HL-60/S4 (cell line): ENCODE data around the gene MRPL52.

ENCODE experiments used
- in situ Hi-C: fragments of 300-500 bp; cut with MboI; formaldehyde crosslinking; loops from 2 replicates; pipeline ENCODE4 v1.14.3; 2022; ENCODE audit warnings: low sequenced_read_pairs

Gene MRPL52

GRCh38 chr14:22837750-22838538 is 8.3 kb downstream of the MRPL52 start:
- in situ Hi-C loops, result no loop called here

DNA sequence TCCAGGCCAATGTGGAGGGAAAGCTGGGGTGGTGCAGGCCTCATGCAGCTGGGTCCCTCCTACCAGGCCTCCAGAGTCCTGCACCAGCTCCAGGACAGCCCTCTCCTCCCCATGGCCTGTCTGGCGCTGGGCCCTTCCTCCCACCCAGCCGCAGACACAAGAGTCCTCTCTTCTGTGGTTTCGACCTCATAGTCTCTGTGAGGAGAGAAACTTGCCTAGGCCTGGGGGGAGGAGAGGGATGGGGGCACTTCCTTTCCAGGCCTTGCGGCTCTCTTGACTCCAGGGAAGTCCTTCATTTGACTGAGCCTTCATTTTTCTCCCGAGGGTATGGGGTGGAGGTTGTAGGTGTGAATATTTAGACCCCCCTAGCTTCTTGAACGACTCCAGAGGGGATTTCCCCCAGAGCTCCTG is 8.9 kb downstream of the MRPL52 start:
- in situ Hi-C loops, result no loop called here

DNA sequence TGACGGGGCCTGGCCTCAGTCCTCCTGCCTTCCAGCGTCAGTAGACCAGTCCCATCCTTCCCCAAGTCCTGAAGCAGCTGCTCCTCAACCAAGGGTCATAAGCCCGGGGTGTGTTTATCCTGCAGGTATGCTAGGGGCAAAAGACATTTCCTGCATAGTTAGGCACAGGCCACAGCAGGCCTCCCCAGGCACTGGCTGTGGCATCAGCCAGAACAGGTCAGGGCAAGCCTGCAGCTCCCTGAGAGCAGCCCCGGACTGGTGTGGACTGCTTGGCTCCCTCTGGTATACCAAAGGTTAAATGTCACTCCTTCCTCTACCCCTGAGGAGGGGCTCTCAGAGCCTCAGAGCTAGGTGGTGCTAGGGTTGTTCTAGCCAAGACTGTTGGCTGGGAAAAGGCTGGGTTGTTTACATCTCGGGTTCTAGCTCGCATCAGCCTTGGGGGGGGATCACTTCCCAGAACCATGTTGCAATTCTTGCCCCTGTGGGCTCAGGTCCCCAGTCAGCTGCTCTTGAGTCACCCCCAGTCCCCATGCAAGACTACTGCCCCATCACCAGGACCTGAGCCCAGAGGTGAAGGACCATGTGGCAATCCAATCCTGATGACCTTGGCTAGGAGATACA is 9.6 kb downstream of the MRPL52 start:
- in situ Hi-C loops, result no loop called here

DNA sequence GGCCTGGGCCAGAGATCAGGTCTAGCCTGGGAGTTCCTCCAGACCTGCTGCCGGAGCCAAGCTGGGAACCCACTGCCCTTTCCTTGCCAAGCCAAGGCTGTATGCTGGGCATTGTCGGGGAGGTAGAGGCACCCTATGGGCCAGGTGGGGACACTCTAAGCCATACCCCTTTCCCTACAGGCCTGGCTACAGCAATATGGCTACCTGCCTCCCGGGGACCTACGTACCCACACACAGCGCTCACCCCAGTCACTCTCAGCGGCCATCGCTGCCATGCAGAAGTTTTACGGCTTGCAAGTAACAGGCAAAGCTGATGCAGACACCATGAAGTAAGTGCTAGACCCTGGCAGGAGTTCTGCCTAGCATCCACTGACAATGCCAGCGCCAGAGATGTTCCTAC is 11.6 kb downstream of the MRPL52 start:
- in situ Hi-C loops, result loop anchor here (10.0 kb wide), 1 partner anchor 277 kb away; no protein-coding TSS in a partner anchor

GRCh38 chr14:22841769-22842168 is 12.1 kb downstream of the MRPL52 start:
- in situ Hi-C loops, result loop anchor here (10.0 kb wide), 1 partner anchor 277 kb away; no protein-coding TSS in a partner anchor

GRCh38 chr14:22842211-22843122 is 12.8 kb downstream of the MRPL52 start:
- in situ Hi-C loops, result loop anchor here (10.0 kb wide), 1 partner anchor 278 kb away; no protein-coding TSS in a partner anchor

- in situ Hi-C loops, result loop anchor here (10.0 kb wide), 1 partner anchor 279 kb away; no protein-coding TSS in a partner anchor
Measured at GRCh38 chr14:22843123-22843925, 13.6 kb downstream of the MRPL52 start.

- in situ Hi-C loops, result loop anchor here (10.0 kb wide), 1 partner anchor 280 kb away; no protein-coding TSS in a partner anchor
Measured at GRCh38 chr14:22844221-22845102, 14.8 kb downstream of the MRPL52 start.

DNA sequence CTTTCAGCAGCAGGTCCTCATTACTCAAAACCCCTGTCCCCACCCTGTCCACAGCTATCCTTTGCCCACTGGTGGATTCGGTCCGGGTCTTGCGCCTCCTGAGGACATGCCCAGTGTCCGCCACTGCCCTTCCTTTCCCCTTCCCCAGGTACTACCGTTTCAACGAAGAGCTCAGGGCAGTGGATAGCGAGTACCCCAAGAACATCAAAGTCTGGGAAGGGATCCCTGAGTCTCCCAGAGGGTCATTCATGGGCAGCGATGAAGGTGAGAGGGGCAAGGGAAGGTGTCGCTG is 15.4 kb downstream of the MRPL52 start:
- in situ Hi-C loops, result loop anchor here (10.0 kb wide), 1 partner anchor 280 kb away; no protein-coding TSS in a partner anchor

- in situ Hi-C loops, result loop anchor here (10.0 kb wide), 1 partner anchor 281 kb away; no protein-coding TSS in a partner anchor
Measured at GRCh38 chr14:22845821-22846625, 16.3 kb downstream of the MRPL52 start.

DNA sequence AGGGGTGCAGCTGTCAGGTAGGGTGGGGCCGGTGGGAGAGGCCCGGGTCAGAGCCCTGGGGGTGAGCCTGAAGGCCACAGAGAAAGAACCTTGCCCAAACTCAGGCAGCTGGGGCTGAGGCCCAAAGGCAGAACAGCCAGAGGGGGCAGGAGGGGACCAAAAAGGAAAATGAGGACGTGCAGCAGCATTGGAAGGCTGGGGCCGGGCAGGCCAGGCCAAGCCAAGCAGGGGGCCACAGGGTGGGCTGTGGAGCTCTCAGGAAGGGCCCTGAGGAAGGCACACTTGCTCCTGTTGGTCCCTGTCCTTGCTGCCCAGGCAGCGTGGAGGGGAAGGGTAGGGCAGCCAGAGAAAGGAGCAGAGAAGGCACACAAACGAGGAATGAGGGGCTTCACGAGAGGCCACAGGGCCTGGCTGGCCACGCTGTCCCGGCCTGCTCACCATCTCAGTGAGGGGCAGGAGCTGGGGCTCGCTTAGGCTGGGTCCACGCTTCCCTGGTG is 17.2 kb downstream of the MRPL52 start:
- in situ Hi-C loops, result loop anchor here (10.0 kb wide), 1 partner anchor 282 kb away; no protein-coding TSS in a partner anchor

- in situ Hi-C loops, result loop anchor here (10.0 kb wide), 1 partner anchor 283 kb away; no protein-coding TSS in a partner anchor
Measured at GRCh38 chr14:22847661-22848341, 18.1 kb downstream of the MRPL52 start.

DNA sequence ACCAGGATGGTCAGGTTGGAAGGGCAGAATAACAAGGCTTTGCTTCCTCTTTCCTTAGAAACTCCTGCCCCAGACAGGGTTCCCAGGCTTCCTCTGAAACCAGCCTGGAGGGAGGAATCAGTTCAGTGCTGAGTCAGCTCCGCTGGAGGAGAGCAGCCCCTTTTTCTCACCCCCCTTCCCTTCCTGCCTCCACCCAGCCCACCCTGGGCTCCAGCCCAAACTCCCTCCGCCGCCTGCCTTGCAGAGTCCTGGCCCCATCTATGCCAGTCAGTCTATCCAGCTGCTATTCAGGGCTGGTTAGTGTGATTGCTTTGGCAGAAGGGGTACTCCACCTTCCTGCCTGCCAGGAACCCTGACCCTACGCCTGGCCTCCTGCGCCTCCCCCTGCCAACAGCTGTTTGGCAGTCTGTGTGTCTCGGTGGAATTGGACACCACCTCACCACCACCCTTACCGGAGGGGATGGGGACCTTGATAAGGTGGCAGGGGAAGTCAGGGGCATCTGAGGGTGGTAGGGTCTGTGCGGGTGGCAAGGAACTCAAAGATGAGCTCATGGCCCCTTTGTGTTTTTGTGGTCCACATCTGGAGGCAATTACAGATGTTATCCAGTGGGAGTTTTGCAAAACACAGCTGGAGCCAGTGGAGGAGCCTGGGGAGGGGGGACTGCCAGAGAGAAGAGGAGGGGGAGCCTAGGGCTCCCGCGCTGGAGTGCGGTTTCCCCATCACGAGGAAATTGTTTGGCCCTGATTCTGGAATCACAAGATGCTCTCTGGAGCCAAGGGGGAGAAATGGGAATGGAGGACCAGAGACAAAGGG is 18.9 kb downstream of the MRPL52 start:
- in situ Hi-C loops, result loop anchor here (10.0 kb wide), 1 partner anchor 284 kb away; no protein-coding TSS in a partner anchor

- in situ Hi-C loops, result loop anchor here (10.0 kb wide), 1 partner anchor 285 kb away; no protein-coding TSS in a partner anchor
Measured at GRCh38 chr14:22849212-22849819, 19.6 kb downstream of the MRPL52 start.

- in situ Hi-C loops, result loop anchor here (10.0 kb wide), 1 partner anchor 76 kb away; no protein-coding TSS in a partner anchor
Measured at GRCh38 chr14:22850944-22851764, 21.5 kb downstream of the MRPL52 start.
